CD4-positive, CD25-positive, alpha-beta regulatory T cell (primary cell): Measurements from ENCODE around the gene RUVBL2. TPM values are rescaled to one million over a fixed set of nuclear protein-coding genes. Genes with fewer than 3 reads are reported as not detected.

Source experiments
- ATAC-seq, 2 donors: fragments of 150-1000 bp; cut with Tn5 transposase; one replicate each; pipeline ENCODE4 v1.10.0; 2021; ENCODE audit warnings: low read depth in 2 of 2, moderate number of reproducible peaks in 2 of 2, moderate library complexity in 1 of 2
- DNase-seq, 3 donors: peaks; one replicate each; pipeline versions ENCODE4 v3.0.0 to v3.0.0-alpha.2; 2012 to 2022; ENCODE audit warnings: mixed read lengths in 1 of 3
- H3K27ac ChIP-seq: one replicate; pipeline ENCODE4 v1.7.0; 2013; ENCODE audit warnings: mild to moderate bottlenecking, low read length; ENCODE audit not compliant: insufficient read depth, poor library complexity, severe bottlenecking
- H3K27me3 ChIP-seq: one replicate; pipeline ENCODE4 v1.7.0; 2013; ENCODE audit warnings: low read length; ENCODE audit not compliant: control insufficient read depth, insufficient read depth
- H3K36me3 ChIP-seq: one replicate; pipeline ENCODE4 v1.7.0; 2013; ENCODE audit warnings: mild to moderate bottlenecking, low read length, moderate library complexity; ENCODE audit not compliant: control insufficient read depth, insufficient read depth
- H3K4me1 ChIP-seq: 2 replicates; pipeline ENCODE4 v1.7.0; 2013; ENCODE audit warnings: mild to moderate bottlenecking, low read length; ENCODE audit not compliant: insufficient read depth, control insufficient read depth, poor library complexity, severe bottlenecking
- H3K4me3 ChIP-seq: one replicate; pipeline ENCODE4 v1.7.0; 2013; ENCODE audit warnings: low read depth, mild to moderate bottlenecking, low read length, moderate library complexity
- H3K9me3 ChIP-seq, 2 experiments: 1 replicate in 1 of 2; 2 replicates in 1 of 2; pipeline ENCODE4 v1.7.0; 2013; ENCODE audit warnings: low read length in 2 of 2, mild to moderate bottlenecking in 1 of 2, moderate library complexity in 1 of 2; ENCODE audit not compliant: control insufficient read depth in 2 of 2
- H3K27ac Mint-ChIP-seq, 3 donors: one replicate each; pipeline ENCODE4 v1.8.0; 2020 to 2022; ENCODE audit warnings: mild to moderate bottlenecking in 3 of 3, mixed read lengths in 3 of 3, moderate library complexity in 2 of 3
- H3K27me3 Mint-ChIP-seq: one replicate; pipeline ENCODE4 v1.8.0; 2022; ENCODE audit warnings: mild to moderate bottlenecking, mixed read lengths
- H3K36me3 Mint-ChIP-seq: one replicate; pipeline ENCODE4 v1.8.0; 2020; ENCODE audit warnings: mixed read lengths
- H3K4me1 Mint-ChIP-seq, 4 donors: one replicate each; pipeline ENCODE4 v1.8.0; 2020 to 2022; ENCODE audit warnings: mixed read lengths in 4 of 4, mild to moderate bottlenecking in 1 of 4
- H3K4me3 Mint-ChIP-seq, 4 donors: one replicate each; pipeline ENCODE4 v1.8.0; 2020 to 2022; ENCODE audit warnings: mild to moderate bottlenecking in 4 of 4, mixed read lengths in 4 of 4, moderate library complexity in 3 of 4
- H3K9me3 Mint-ChIP-seq, 7 donors: one replicate each; pipeline ENCODE4 v1.8.0; 2020 to 2022; ENCODE audit warnings: mixed read lengths in 7 of 7, mild to moderate bottlenecking in 3 of 7, moderate library complexity in 2 of 7
- polyA plus RNA-seq, 4 donors: library from polyadenylated mRNA; unstranded; fragments of 300-500 nt; fragmentation: Illumina TruSeq; gene quantifications; one replicate each; pipeline ENCODE4 v1.2.3, GENCODE V29; 2021
- total RNA-seq: library from RNA; stranded (reverse); gene quantifications from one replicate; pipeline ENCODE4 v1.2.3, GENCODE V29; 2022

Gene RUVBL2
- total and polyA plus RNA-seq, 5 donors from 2014 or later, result 18.5 to 60.2 (median 51.4) TPM

GRCh38 chr19:49006905-49007304, 13.2 kb downstream of the RUVBL2 start:
- Histone ChIP-seq H3K36me3 (peaks cover 30% of the 10 kb centered on the region), H3K9me3 (no peaks in the 10 kb centered on the region), H3K4me3 (no peak overlapping the region), H3K27me3 (no peaks in the 10 kb centered on the region), H3K27ac (no peak overlapping the region), H3K4me1 (no peaks in the 10 kb centered on the region)
- peaks cover 13% of the 10 kb centered on the region for H3K36me3 Mint-ChIP-seq
- no peaks in the 10 kb centered on the region for H3K27me3 Mint-ChIP-seq
- DNase-seq (no peak), ATAC-seq (no peak)
- no peak overlapping the region for H3K4me3 Mint-ChIP-seq
- no peaks in the 10 kb centered on the region for H3K9me3 Mint-ChIP-seq
- no peaks in the 10 kb centered on the region for H3K4me1 Mint-ChIP-seq
- no peak overlapping the region for H3K27ac Mint-ChIP-seq

GRCh38 chr19:49009828-49010227, 16.1 kb downstream of the RUVBL2 start:
- ATAC-seq, result no peak
- Histone ChIP-seq H3K9me3 (no peaks in the 10 kb centered on the region), H3K27ac (no peak overlapping the region), H3K4me3 (no peak overlapping the region), H3K4me1 (no peaks in the 10 kb centered on the region), H3K36me3 (peaks cover 22% of the 10 kb centered on the region), H3K27me3 (no peaks in the 10 kb centered on the region)
- H3K27me3 Mint-ChIP-seq, result no peaks in the 10 kb centered on the region
- H3K27ac Mint-ChIP-seq, result no peak overlapping the region
- H3K9me3 Mint-ChIP-seq, result no peaks in the 10 kb centered on the region
- no peak for DNase-seq
- peaks cover 6% of the 10 kb centered on the region for H3K36me3 Mint-ChIP-seq
- no peaks in the 10 kb centered on the region for H3K4me1 Mint-ChIP-seq
- H3K4me3 Mint-ChIP-seq, result no peak overlapping the region

- Mint-ChIP-seq H3K27ac (no peak overlapping the region), H3K27me3 (no peaks in the 10 kb centered on the region), H3K9me3 (no peaks in the 10 kb centered on the region), H3K36me3 (peaks cover 6% of the 10 kb centered on the region), H3K4me1 (no peaks in the 10 kb centered on the region), H3K4me3 (no peak overlapping the region)
- Histone ChIP-seq H3K4me3 (no peak overlapping the region), H3K36me3 (peaks cover 18% of the 10 kb centered on the region), H3K9me3 (no peaks in the 10 kb centered on the region), H3K27me3 (no peaks in the 10 kb centered on the region), H3K4me1 (no peaks in the 10 kb centered on the region), H3K27ac (no peak overlapping the region)
- ATAC-seq (no peak), DNase-seq (no peak)
Measured at GRCh38 chr19:49010453-49010852, 16.8 kb downstream of the RUVBL2 start.

- no peak overlapping the region for H3K4me3 Mint-ChIP-seq
- no peaks in the 10 kb centered on the region for H3K27me3 ChIP-seq
- H3K27me3 Mint-ChIP-seq, result no peaks in the 10 kb centered on the region
- no peak overlapping the region for H3K4me3 ChIP-seq
- no peak overlapping the region for H3K27ac ChIP-seq
- peaks cover 15% of the 10 kb centered on the region for H3K36me3 ChIP-seq
- H3K27ac Mint-ChIP-seq, result no peak overlapping the region
- H3K4me1 ChIP-seq, result no peaks in the 10 kb centered on the region
- ATAC-seq (no peak), DNase-seq (no peak)
- no peaks in the 10 kb centered on the region for H3K9me3 ChIP-seq
- no peaks in the 10 kb centered on the region for H3K9me3 Mint-ChIP-seq
- peaks cover 0 to 2% (median 0%) of the 10 kb centered on the region in 4 donors for H3K4me1 Mint-ChIP-seq
- peaks cover 9% of the 10 kb centered on the region for H3K36me3 Mint-ChIP-seq
Measured at GRCh38 chr19:49011194-49011593, 17.5 kb downstream of the RUVBL2 start.

GRCh38 chr19:49014123-49014869, 20.6 kb downstream of the RUVBL2 start:
- H3K9me3 ChIP-seq, result no peaks in the 10 kb centered on the region
- Mint-ChIP-seq H3K4me3 (peak overlapping the region in 1 of 4 donors; percentile 42), H3K27ac (no peak overlapping the region), H3K4me1 (peaks cover 0 to 18% (median 5%) of the 10 kb centered on the region in 4 donors), H3K36me3 (peaks cover 3% of the 10 kb centered on the region), H3K9me3 (no peaks in the 10 kb centered on the region), H3K27me3 (peaks cover 3% of the 10 kb centered on the region)
- H3K27me3 ChIP-seq, result no peaks in the 10 kb centered on the region
- H3K4me3 ChIP-seq, result no peak overlapping the region
- DNase-seq (no peak), ATAC-seq (no peak)
- H3K4me1 ChIP-seq, result peaks cover 21% of the 10 kb centered on the region
- H3K36me3 ChIP-seq, result peaks cover 6% of the 10 kb centered on the region
- H3K27ac ChIP-seq, result no peak overlapping the region

- no peak overlapping the region for H3K27ac Mint-ChIP-seq
- no peaks in the 10 kb centered on the region for H3K9me3 Mint-ChIP-seq
- no peak overlapping the region for H3K4me3 ChIP-seq
- H3K27ac ChIP-seq, result no peak overlapping the region
- H3K9me3 ChIP-seq, result no peaks in the 10 kb centered on the region
- peaks cover 3% of the 10 kb centered on the region for H3K36me3 Mint-ChIP-seq
- ATAC-seq, result no peak
- peaks cover 2% of the 10 kb centered on the region for H3K36me3 ChIP-seq
- H3K27me3 ChIP-seq, result no peaks in the 10 kb centered on the region
- H3K4me1 Mint-ChIP-seq, result peaks cover 0 to 22% (median 7%) of the 10 kb centered on the region in 4 donors
- no peak for DNase-seq
- peaks cover 5% of the 10 kb centered on the region for H3K27me3 Mint-ChIP-seq
- H3K4me1 ChIP-seq, result peaks cover 26% of the 10 kb centered on the region
- H3K4me3 Mint-ChIP-seq, result peak overlapping the region in 1 of 4 donors; percentile 44
Measured at GRCh38 chr19:49014870-49015255, 21.2 kb downstream of the RUVBL2 start.

- H3K4me3 Mint-ChIP-seq, result peak overlapping the region; percentile 44 to 70 (median 65)
- peaks cover 6 to 35% (median 12%) of the 10 kb centered on the region in 4 donors for H3K4me1 Mint-ChIP-seq
- H3K36me3 Mint-ChIP-seq, result peaks cover 3% of the 10 kb centered on the region
- Histone ChIP-seq H3K9me3 (no peaks in the 10 kb centered on the region), H3K36me3 (peaks cover under 1% of the 10 kb centered on the region), H3K4me3 (no peak overlapping the region), H3K27me3 (no peaks in the 10 kb centered on the region), H3K4me1 (peaks cover 31% of the 10 kb centered on the region), H3K27ac (no peak overlapping the region)
- H3K27ac Mint-ChIP-seq, result no peak overlapping the region
- DNase-seq, result no peak
- no peak for ATAC-seq
- no peaks in the 10 kb centered on the region for H3K9me3 Mint-ChIP-seq
- peaks cover 9% of the 10 kb centered on the region for H3K27me3 Mint-ChIP-seq
Measured at GRCh38 chr19:49016067-49016839, 22.6 kb downstream of the RUVBL2 start.
